Epidermal melanocyte (primary cell): ENCODE results near the gene OR4C16.

ENCODE experiments used
- DNase-seq: peaks from one replicate; pipeline ENCODE4 v3.0.0; 2011; ENCODE audit warnings: low spot score; ENCODE audit not compliant: insufficient read length

The OR4C16 gene, protein sequence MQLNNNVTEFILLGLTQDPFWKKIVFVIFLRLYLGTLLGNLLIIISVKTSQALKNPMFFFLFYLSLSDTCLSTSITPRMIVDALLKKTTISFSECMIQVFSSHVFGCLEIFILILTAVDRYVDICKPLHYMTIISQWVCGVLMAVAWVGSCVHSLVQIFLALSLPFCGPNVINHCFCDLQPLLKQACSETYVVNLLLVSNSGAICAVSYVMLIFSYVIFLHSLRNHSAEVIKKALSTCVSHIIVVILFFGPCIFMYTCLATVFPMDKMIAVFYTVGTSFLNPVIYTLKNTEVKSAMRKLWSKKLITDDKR

DNA sequence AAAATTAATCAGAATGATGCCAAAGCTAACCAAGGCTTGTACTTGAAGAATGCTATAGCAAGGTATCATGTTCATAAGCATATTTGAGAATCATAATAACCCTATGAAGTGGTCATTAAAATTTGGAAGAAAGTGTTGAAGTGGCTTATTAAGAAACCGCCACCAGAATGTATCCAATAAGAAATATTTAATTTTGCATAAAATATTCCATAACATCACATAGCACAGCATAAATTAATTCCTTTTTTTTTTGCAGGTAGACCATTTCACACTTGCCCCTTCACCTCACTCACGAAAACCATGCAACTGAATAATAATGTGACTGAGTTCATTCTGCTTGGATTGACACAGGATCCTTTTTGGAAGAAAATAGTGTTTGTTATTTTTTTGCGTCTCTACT is at the start of gene OR4C16:
Gene OR4C16 (plus strand): TSS at position 301 of the 400 bp plus-strand sequence. CDS start 0 bp downstream, at position 301.
- DNase-seq = no peak

DNA sequence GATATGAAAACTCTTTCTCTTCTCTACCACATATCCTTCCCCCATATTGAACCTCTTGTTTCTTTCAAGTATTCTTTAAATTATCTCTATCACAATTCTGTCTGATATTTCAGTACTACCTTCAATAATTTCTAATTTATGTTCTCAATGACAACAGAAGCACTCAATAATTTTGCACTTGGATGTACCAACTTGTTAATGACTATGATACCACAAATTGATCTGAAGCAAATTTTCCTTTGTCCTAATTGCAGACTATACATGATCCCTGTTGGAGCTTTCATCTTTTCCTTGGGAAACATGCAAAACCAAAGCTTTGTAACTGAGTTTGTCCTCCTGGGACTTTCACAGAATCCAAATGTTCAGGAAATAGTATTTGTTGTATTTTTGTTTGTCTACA is 17.8 kb upstream of the OR4C16 start, which contains the start of gene OR4C15:
Gene OR4C15 (plus strand): TSS at position 301 of the 400 bp plus-strand sequence. CDS start 0 bp downstream, at position 301.
- DNase-seq = no peak

DNA sequence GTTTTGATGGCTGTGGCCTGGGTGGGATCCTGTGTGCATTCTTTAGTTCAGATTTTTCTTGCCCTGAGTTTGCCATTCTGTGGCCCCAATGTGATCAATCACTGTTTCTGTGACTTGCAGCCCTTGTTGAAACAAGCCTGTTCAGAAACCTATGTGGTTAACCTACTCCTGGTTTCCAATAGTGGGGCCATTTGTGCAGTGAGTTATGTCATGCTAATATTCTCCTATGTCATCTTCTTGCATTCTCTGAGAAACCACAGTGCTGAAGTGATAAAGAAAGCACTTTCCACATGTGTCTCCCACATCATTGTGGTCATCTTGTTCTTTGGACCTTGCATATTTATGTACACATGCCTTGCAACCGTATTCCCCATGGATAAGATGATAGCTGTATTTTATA is 620 bp downstream of the OR4C16 start:
- no peak for DNase-seq

DNA sequence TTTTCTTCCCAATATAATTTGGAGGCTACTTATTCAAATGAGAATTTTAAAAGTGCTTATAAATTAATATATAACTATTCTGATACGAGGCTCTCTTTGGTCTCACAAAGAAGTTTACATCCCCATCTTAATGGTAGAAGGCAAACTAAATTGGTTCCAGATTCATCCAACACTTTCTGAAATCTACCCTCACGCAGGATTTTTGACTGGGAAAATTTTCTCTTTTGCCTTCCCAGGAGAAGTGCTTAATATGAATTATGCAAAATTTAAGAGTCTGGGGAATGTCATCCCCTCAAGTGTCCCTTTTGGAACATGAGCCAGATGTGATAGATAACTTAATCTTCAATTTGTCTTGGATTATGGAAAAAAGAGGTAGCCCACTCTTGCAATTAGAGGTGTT is 35.6 kb downstream of the OR4C16 start, which contains the start of gene OR4C11:
Gene OR4C11 (minus strand): TSS at position 101 of the 400 bp plus-strand sequence. CDS start 3,272 bp downstream, outside the sequence.
- no peak for DNase-seq
